Lower leg skin (tissue), 4 donors: ENCODE data around the gene FAM110A. TPM values are rescaled to one million over a fixed set of nuclear protein-coding genes. Genes with fewer than 3 reads are reported as not detected.

Source experiments
- DNase-seq, 2 donors: peaks; one replicate each; pipeline ENCODE4 v3.0.0-alpha.2; 2019; ENCODE audit warnings: low spot score in 2 of 2
- H3K4me3 ChIP-seq: fragments of 200-600 bp; sonication (generic); 2 replicates; pipeline ENCODE4 v1.5.1; 2017; ENCODE audit warnings: mild to moderate bottlenecking, low read depth; ENCODE audit not compliant: poor library complexity, severe bottlenecking
- CTCF ChIP-seq, 3 donors: fragments of 450-650 bp; IDR thresholded peaks; one replicate each; pipeline ENCODE4 v1.5.1; 2016; ENCODE audit warnings: antibody characterized with exemption in 3 of 3, mild to moderate bottlenecking in 3 of 3, moderate library complexity in 2 of 3
- POLR2A ChIP-seq, 2 donors: fragments of 450-650 bp; IDR thresholded peaks; one replicate each; pipeline ENCODE4 v1.6.1; 2016 to 2017; ENCODE audit warnings: antibody characterized with exemption in 2 of 2, mild to moderate bottlenecking in 1 of 2, moderate library complexity in 1 of 2
- WGBS, 2 donors: methylation state at CpG; one replicate each; pipeline ENCODE4 v1.1.5; 2018; 5-methylcytosine and 5-hydroxymethylcytosine counted together
- intact Hi-C: fragments of 100-400 bp; cut with DNase I; formaldehyde crosslinking; loops from one replicate; pipeline ENCODE4 v1.15.0; 2023; ENCODE audit warnings: low total_unique reads
- total RNA-seq, 4 donors: library from RNA; depleted of rRNA; stranded (reverse); fragments of >200 nt; gene quantifications; one replicate each; pipeline ENCODE4 v1.1.0, GENCODE V29; 2016

The FAM110A gene
- total RNA-seq, 4 donors from 2014 or later, result 66.3 to 107 (median 82.5) TPM

- intact Hi-C loops, result no loop called here
- TF ChIP-seq POLR2A (IDR thresholded peaks at IDR 0.05), result no peak
- H3K4me3 ChIP-seq, result no peak overlapping the region
- WGBS, 2 donors, result 75 to 83% methylated on average over 4 to 5 of the region's 5 CpGs
- DNase-seq, result no peak
Observed at GRCh38 chr20:869606-870005, 36.1 kb downstream of the FAM110A start.

GRCh38 chr20:870758-871157 lies 37.2 kb downstream of the FAM110A start:
- DNase-seq, result no peak
- intact Hi-C loops, result no loop called here
- 74 to 98% methylated on average over 3 of the region's 3 CpGs for WGBS, 2 donors
- TF ChIP-seq POLR2A (IDR thresholded peaks at IDR 0.05) (no peak), CTCF (IDR thresholded peaks at IDR 0.05) (no peak)
- H3K4me3 ChIP-seq, result no peak overlapping the region

GRCh38 chr20:871436-871835 lies 37.9 kb downstream of the FAM110A start:
- TF ChIP-seq POLR2A (IDR thresholded peaks at IDR 0.05) (no peak), CTCF (IDR thresholded peaks at IDR 0.05) (no peak)
- no peak for DNase-seq

GRCh38 chr20:871948-872347 lies 38.4 kb downstream of the FAM110A start:
- intact Hi-C loops, result no loop called here
- no peak overlapping the region for H3K4me3 ChIP-seq
- no peak for DNase-seq
- WGBS, 2 donors, result 42 to 72% methylated on average over 2 of the region's 2 CpGs
- TF ChIP-seq CTCF (IDR thresholded peaks at IDR 0.05) (no peak), POLR2A (IDR thresholded peaks at IDR 0.05) (no peak)

More at GRCh38 chr20:871436-871835, 37.9 kb downstream of the FAM110A start:
- intact Hi-C loops, result no loop called here
- H3K4me3 ChIP-seq, result no peak overlapping the region

- WGBS, 2 donors, result 60 to 61% methylated on average over 19 of the region's 20 CpGs
Observed at GRCh38 chr20:872855-873520, 39.5 kb downstream of the FAM110A start.

More at GRCh38 chr20:872855-873520, 39.5 kb downstream of the FAM110A start:
- DNase-seq, result no peak
- intact Hi-C loops, result no loop called here
- TF ChIP-seq CTCF (IDR thresholded peaks at IDR 0.05), result no peak
- TF ChIP-seq POLR2A (IDR thresholded peaks at IDR 0.05), result no peak
- no peak overlapping the region for H3K4me3 ChIP-seq
